ENCODE measurements around the gene DPH2. TPM values are rescaled to one million over a fixed set of nuclear protein-coding genes. Genes with fewer than 3 reads are reported as not detected.

The DPH2 gene
- total RNA-seq (10 to 100 TPM; 21.3 to 40.1 (median 29.4) TPM), polyA plus RNA-seq (10 to 100 TPM; 29.4 to 40.9 TPM), total RNA-seq (19.7 reads per million, percentile 50 among the genes with 10 or more reads in this experiment)

DNA sequence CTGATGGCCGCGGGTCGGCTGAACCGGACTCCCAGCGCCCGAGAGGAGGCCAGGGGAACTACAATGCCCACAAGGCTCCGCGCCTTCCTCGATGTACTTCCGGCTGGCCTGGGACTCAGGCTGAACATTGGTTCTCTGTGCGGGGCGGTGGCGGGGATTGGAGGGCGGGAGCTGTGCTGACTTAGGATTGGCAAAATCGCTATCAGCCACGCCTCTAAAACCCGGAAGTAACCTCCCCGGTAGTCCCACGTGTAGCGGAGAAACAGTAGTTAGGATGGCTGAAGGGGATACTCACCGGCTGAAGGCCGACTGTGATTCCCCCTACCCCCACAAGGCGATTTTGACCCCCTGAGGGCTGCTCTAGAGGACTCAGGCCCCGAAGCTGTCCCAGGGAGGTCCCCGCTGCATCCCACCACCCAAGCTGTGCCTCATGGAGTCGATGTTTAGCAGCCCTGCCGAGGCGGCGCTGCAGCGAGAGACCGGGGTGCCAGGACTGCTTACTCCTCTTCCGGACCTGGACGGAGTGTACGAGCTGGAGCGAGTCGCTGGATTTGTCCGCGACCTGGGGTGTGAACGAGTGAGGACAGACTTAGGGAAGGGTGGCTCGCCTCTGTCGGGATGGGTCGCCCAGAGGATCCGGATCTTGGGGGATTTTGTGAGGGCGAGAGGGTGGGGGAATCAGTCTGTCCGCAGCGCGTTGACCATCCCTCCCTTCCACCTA lies at the start of gene DPH2:
DPH2 (plus strand) TSS at position 265 of the 721 bp plus-strand sequence; CDS start at position 431, 166 bp downstream.
- CTCF ChIA-PET: no interaction called here
- H3K36me3 Mint-ChIP-seq: peaks cover 0 to 4% (median 0%) of the 10 kb centered on the region in 5 donors
- DNase-seq: peak; percentile 74 to 97 (median 89)
- H3K27ac Mint-ChIP-seq: peak within 1 kb of the TSS in 8 of 9 donors; percentile 59 to 93 (median 85)
- no peaks in the 10 kb centered on the region for H3K27me3 ChIP-seq (ENCODE audit: control insufficient read depth in 2 of 2, insufficient read depth in 2 of 2, low read length in 2 of 2)
- intact Hi-C loops (cut with micrococcal nuclease): loop anchor here (1.0 to 10.0 kb wide), 9 partner anchors 21 to 1715 kb away; partner anchors contain the start of genes IPO13 (in 2 of the 2), KDM4A (in 2 of the 2), CCDC24 (in 1 of the 2) and ELOVL1 (in 1 of the 2)
- H3K4me1 ChIP-seq (ENCODE audit: control insufficient read depth in 2 of 2, insufficient read depth in 2 of 2, low read length in 2 of 2): peaks cover 14 to 20% of the 10 kb centered on the region in 2 donors
- peaks cover 0 to 12% (median 0%) of the 10 kb centered on the region in 3 experiments for H3K36me3 ChIP-seq (ENCODE audit: control insufficient read depth in 2 of 3, insufficient read depth in 3 of 3, low read length in 3 of 3)
- peaks cover 26 to 40% (median 32%) of the 10 kb centered on the region in 7 donors for H3K4me1 Mint-ChIP-seq
- H3K9me3 ChIP-seq (ENCODE audit: control insufficient read depth in 2 of 3, low read length in 3 of 3): no peaks in the 10 kb centered on the region
- H3K27ac ChIP-seq (ENCODE audit: low read depth, low read length): peak within 1 kb of the TSS; percentile 73
- peak within 1 kb of the TSS; percentile 71 for H3K4me3 ChIP-seq (ENCODE audit: low read length)
- peak; percentile 93 for ATAC-seq
- H3K4me3 Mint-ChIP-seq: peak within 1 kb of the TSS; percentile 93 to 97 (median 95)
- H3K27me3 Mint-ChIP-seq: no peaks in the 10 kb centered on the region
- POLR2A ChIA-PET: interaction anchor here (1.8 to 2.1 kb wide), 2 partner anchors 21 to 24 kb away, joined by 5 to 9 read pairs; no protein-coding TSS in a partner anchor
- peaks cover 0 to 1% (median 0%) of the 10 kb centered on the region in 11 donors for H3K9me3 Mint-ChIP-seq

DNA sequence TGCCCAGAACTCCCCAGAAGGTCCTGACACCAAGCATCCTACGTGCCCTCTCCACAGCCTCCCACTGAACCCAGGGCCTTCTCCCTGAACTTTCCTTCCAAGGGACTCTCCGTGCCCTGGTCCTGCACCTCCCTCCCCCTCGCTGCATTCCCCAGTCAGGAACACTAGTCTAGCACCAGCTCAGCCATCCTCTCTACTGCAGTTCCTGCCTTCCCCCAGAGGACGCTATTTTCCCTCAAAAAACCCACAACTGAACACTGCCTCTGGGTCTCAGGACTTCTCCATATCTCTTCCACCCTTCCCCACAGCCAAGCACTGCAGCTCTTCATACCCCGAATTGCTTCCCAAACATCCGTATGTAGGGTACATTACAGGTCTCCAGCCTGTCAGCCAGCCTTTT lies 48.8 kb upstream of the DPH2 start:
- DNase-seq (no peak), ATAC-seq (no peak)
- CTCF ChIA-PET: no interaction called here
- Histone ChIP-seq H3K36me3 (ENCODE audit: control insufficient read depth in 2 of 3, insufficient read depth in 3 of 3, low read length in 3 of 3) (peaks cover 0 to 6% (median 0%) of the 10 kb centered on the region in 3 experiments), H3K27me3 (ENCODE audit: control insufficient read depth in 2 of 2, insufficient read depth in 2 of 2, low read length in 2 of 2) (no peaks in the 10 kb centered on the region), H3K27ac (ENCODE audit: low read depth, low read length) (no peak overlapping the region), H3K9me3 (ENCODE audit: control insufficient read depth in 2 of 3, low read length in 3 of 3) (no peaks in the 10 kb centered on the region), H3K4me3 (ENCODE audit: low read length) (no peak overlapping the region), H3K4me1 (ENCODE audit: control insufficient read depth in 2 of 2, insufficient read depth in 2 of 2, low read length in 2 of 2) (no peaks in the 10 kb centered on the region)
- Mint-ChIP-seq H3K9me3 (peaks cover 0 to 2% (median 0%) of the 10 kb centered on the region in 11 donors), H3K27ac (peak overlapping the region in 1 of 9 donors; percentile 23), H3K27me3 (no peaks in the 10 kb centered on the region), H3K4me3 (peak overlapping the region in 1 of 10 donors; percentile 30), H3K4me1 (peaks cover 0 to 11% (median 0%) of the 10 kb centered on the region in 7 donors), H3K36me3 (peaks cover 2 to 25% (median 20%) of the 10 kb centered on the region in 5 donors)
- intact Hi-C loops (cut with micrococcal nuclease): no loop called here
- POLR2A ChIA-PET: no interaction called here

GRCh38 chr1:43924516-43924915 lies 45.3 kb upstream of the DPH2 start:
- no peaks in the 10 kb centered on the region for H3K27me3 ChIP-seq (ENCODE audit: control insufficient read depth in 2 of 2, insufficient read depth in 2 of 2, low read length in 2 of 2)
- no peaks in the 10 kb centered on the region for H3K9me3 ChIP-seq (ENCODE audit: control insufficient read depth in 2 of 3, low read length in 3 of 3)
- CTCF ChIA-PET: interaction anchor here (1.5 kb wide), 1 partner anchor 10 kb away, joined by 4 read pairs; no protein-coding TSS in a partner anchor
- H3K4me3 ChIP-seq (ENCODE audit: low read length): no peak overlapping the region
- H3K36me3 ChIP-seq (ENCODE audit: control insufficient read depth in 2 of 3, insufficient read depth in 3 of 3, low read length in 3 of 3): peaks cover 0 to 10% (median 0%) of the 10 kb centered on the region in 3 experiments
- H3K4me1 ChIP-seq (ENCODE audit: control insufficient read depth in 2 of 2, insufficient read depth in 2 of 2, low read length in 2 of 2): no peaks in the 10 kb centered on the region
- peaks cover 0 to 8% (median 0%) of the 10 kb centered on the region in 7 donors for H3K4me1 Mint-ChIP-seq
- no peaks in the 10 kb centered on the region for H3K27me3 Mint-ChIP-seq
- intact Hi-C loops (cut with micrococcal nuclease): no loop called here
- H3K36me3 Mint-ChIP-seq: peaks cover 2 to 32% (median 23%) of the 10 kb centered on the region in 5 donors
- DNase-seq: no peak
- H3K27ac Mint-ChIP-seq: peak overlapping the region in 1 of 9 donors; percentile 30
- no peak for ATAC-seq
- H3K9me3 Mint-ChIP-seq: peaks cover 0 to 3% (median 0%) of the 10 kb centered on the region in 11 donors
- no peak overlapping the region for H3K4me3 Mint-ChIP-seq
- POLR2A ChIA-PET: no interaction called here
- H3K27ac ChIP-seq (ENCODE audit: low read depth, low read length): no peak overlapping the region

DNA sequence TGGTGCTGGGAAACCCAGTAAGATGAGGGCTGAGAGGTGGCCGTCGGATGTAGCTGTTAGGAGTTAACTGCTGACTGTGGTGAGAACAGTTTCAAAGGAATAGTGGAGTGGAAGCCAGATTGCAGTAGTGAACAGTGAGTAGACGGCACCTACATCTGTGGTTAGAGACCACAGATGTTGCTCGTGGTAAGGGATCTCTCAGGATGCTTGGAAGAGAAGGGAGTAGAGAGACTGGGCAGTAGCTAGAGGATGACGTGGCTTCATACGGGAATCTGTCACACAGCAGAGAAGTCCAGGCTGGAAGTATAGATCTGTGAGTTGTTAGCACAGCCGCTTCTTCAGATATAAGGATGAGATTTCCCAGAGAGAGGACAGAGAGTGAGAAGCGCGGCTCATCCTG lies 44.0 kb upstream of the DPH2 start:
- no peaks in the 10 kb centered on the region for H3K27me3 Mint-ChIP-seq
- POLR2A ChIA-PET: no interaction called here
- Histone ChIP-seq H3K9me3 (ENCODE audit: control insufficient read depth in 2 of 3, low read length in 3 of 3) (no peaks in the 10 kb centered on the region), H3K4me1 (ENCODE audit: control insufficient read depth in 2 of 2, insufficient read depth in 2 of 2, low read length in 2 of 2) (no peaks in the 10 kb centered on the region), H3K36me3 (ENCODE audit: control insufficient read depth in 2 of 3, insufficient read depth in 3 of 3, low read length in 3 of 3) (peaks cover 0 to 10% (median 0%) of the 10 kb centered on the region in 3 experiments), H3K4me3 (ENCODE audit: low read length) (no peak overlapping the region), H3K27me3 (ENCODE audit: control insufficient read depth in 2 of 2, insufficient read depth in 2 of 2, low read length in 2 of 2) (no peaks in the 10 kb centered on the region), H3K27ac (ENCODE audit: low read depth, low read length) (no peak overlapping the region)
- no peak for ATAC-seq
- H3K4me1 Mint-ChIP-seq: peaks cover 0 to 4% (median 0%) of the 10 kb centered on the region in 7 donors
- intact Hi-C loops (cut with micrococcal nuclease): no loop called here
- H3K9me3 Mint-ChIP-seq: peaks cover 0 to 2% (median 0%) of the 10 kb centered on the region in 11 donors
- CTCF ChIA-PET: interaction anchor here (1.5 kb wide), 1 partner anchor 9 kb away, joined by 4 read pairs; no protein-coding TSS in a partner anchor
- no peak for DNase-seq
- H3K4me3 Mint-ChIP-seq: no peak overlapping the region
- no peak overlapping the region for H3K27ac Mint-ChIP-seq
- peaks cover 2 to 32% (median 23%) of the 10 kb centered on the region in 5 donors for H3K36me3 Mint-ChIP-seq

- no peak overlapping the region for H3K27ac ChIP-seq (ENCODE audit: low read depth, low read length)
- peaks cover 5 to 19% (median 14%) of the 10 kb centered on the region in 7 donors for H3K4me1 Mint-ChIP-seq
- H3K36me3 ChIP-seq (ENCODE audit: control insufficient read depth in 2 of 3, insufficient read depth in 3 of 3, low read length in 3 of 3): peaks cover 0 to 7% (median 0%) of the 10 kb centered on the region in 3 experiments
- H3K4me3 Mint-ChIP-seq: no peak overlapping the region
- H3K36me3 Mint-ChIP-seq: peaks cover 2 to 14% (median 8%) of the 10 kb centered on the region in 5 donors
- H3K27ac Mint-ChIP-seq: no peak overlapping the region
- no peak overlapping the region for H3K4me3 ChIP-seq (ENCODE audit: low read length)
- H3K4me1 ChIP-seq (ENCODE audit: control insufficient read depth in 2 of 2, insufficient read depth in 2 of 2, low read length in 2 of 2): peaks cover 0 to 9% of the 10 kb centered on the region in 2 donors
- POLR2A ChIA-PET: no interaction called here
- peaks cover 0 to 2% (median 0%) of the 10 kb centered on the region in 11 donors for H3K9me3 Mint-ChIP-seq
- peaks cover 9 to 13% of the 10 kb centered on the region in 2 donors for H3K27me3 ChIP-seq (ENCODE audit: control insufficient read depth in 2 of 2, insufficient read depth in 2 of 2, low read length in 2 of 2)
- DNase-seq (no peak), ATAC-seq (no peak)
- H3K27me3 Mint-ChIP-seq: peaks cover 16 to 25% (median 23%) of the 10 kb centered on the region in 5 donors
- CTCF ChIA-PET: interaction anchor here (1.2 to 1.4 kb wide), 2 partner anchors 13 to 167 kb away, joined by 3 read pairs; no protein-coding TSS in a partner anchor
- intact Hi-C loops (cut with micrococcal nuclease): loop anchor here in 1 of 2 donors (10.0 kb wide), 1 partner anchor 706 kb away; no protein-coding TSS in a partner anchor
- no peaks in the 10 kb centered on the region for H3K9me3 ChIP-seq (ENCODE audit: control insufficient read depth in 2 of 3, low read length in 3 of 3)
Measured at GRCh38 chr1:43930168-43930948, 39.5 kb upstream of the DPH2 start.

GRCh38 chr1:43930949-43931275 lies 38.9 kb upstream of the DPH2 start:
- intact Hi-C loops (cut with micrococcal nuclease): loop anchor here in 1 of 2 donors (10.0 kb wide), 1 partner anchor 706 kb away; no protein-coding TSS in a partner anchor
- ATAC-seq: no peak
- POLR2A ChIA-PET: no interaction called here

More at GRCh38 chr1:43930949-43931275, 38.9 kb upstream of the DPH2 start:
- Mint-ChIP-seq H3K4me1 (peaks cover 10 to 19% (median 14%) of the 10 kb centered on the region in 7 donors), H3K4me3 (no peak overlapping the region), H3K36me3 (peaks cover under 1 to 9% (median 4%) of the 10 kb centered on the region in 5 donors), H3K9me3 (peaks cover 0 to 2% (median 0%) of the 10 kb centered on the region in 11 donors), H3K27me3 (peaks cover 20 to 29% (median 26%) of the 10 kb centered on the region in 5 donors), H3K27ac (no peak overlapping the region)
- no peaks in the 10 kb centered on the region for H3K9me3 ChIP-seq (ENCODE audit: control insufficient read depth in 2 of 3, low read length in 3 of 3)
- CTCF ChIA-PET: interaction anchor here (1.2 to 1.4 kb wide), 2 partner anchors 12 to 168 kb away, joined by 3 read pairs; no protein-coding TSS in a partner anchor
- peaks cover 0 to 4% (median 0%) of the 10 kb centered on the region in 3 experiments for H3K36me3 ChIP-seq (ENCODE audit: control insufficient read depth in 2 of 3, insufficient read depth in 3 of 3, low read length in 3 of 3)
- no peak for DNase-seq
- H3K27me3 ChIP-seq (ENCODE audit: control insufficient read depth in 2 of 2, insufficient read depth in 2 of 2, low read length in 2 of 2): peaks cover 9 to 18% of the 10 kb centered on the region in 2 donors
- peaks cover 0 to 9% of the 10 kb centered on the region in 2 donors for H3K4me1 ChIP-seq (ENCODE audit: control insufficient read depth in 2 of 2, insufficient read depth in 2 of 2, low read length in 2 of 2)
- H3K27ac ChIP-seq (ENCODE audit: low read depth, low read length): no peak overlapping the region
- H3K4me3 ChIP-seq (ENCODE audit: low read length): no peak overlapping the region
